NCI-H187 treated with DMSO at 0.1 percent for 48 hours (cell line): ENCODE data around the gene TNFAIP2.

Experiments used
- DNase-seq: peaks from one replicate; lab custom pipeline; 2025; lab: John Stamatoyannopoulos, UW

TNFAIP2 gene

GRCh38 chr14:103093856-103094405 is 29.3 kb upstream of the TNFAIP2 start:
- no peak for DNase-seq

GRCh38 chr14:103094406-103095209 is 28.7 kb upstream of the TNFAIP2 start, which contains the start of gene EXOC3L4:
Gene EXOC3L4, plus strand, starts transcription at chr14:103094725. Its CDS starts 5,495 bp downstream, at chr14:103100220.
- DNase-seq, result no peak

DNA sequence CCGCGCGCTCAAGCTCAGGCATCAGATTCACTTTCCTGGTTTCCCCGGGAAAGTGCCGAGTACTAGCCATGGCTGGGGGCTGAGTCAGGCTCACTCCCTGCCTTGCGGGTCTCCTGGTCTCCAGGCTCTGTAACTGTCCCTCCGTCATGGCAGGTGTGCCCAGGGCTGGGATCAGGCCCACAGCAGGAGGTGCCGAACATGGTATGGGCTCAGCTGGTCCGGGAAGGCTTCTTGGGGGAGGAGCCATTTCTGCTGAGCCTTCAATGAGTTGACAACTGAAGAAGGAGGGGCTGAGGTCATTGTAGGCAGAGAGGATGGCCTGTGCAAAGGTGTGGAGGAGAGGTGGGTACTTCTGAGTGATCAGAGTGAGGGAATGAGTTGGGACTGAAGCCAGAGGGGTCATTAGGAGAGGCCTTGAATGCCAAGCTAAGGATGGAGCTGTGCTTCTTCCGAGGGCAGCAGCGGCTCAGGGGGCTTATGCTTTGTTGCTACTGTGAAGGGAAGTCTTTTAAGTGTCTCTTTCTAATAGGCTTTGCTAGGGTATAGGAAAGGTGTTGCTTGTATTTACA is 28.0 kb upstream of the TNFAIP2 start:
- no peak for DNase-seq

DNA sequence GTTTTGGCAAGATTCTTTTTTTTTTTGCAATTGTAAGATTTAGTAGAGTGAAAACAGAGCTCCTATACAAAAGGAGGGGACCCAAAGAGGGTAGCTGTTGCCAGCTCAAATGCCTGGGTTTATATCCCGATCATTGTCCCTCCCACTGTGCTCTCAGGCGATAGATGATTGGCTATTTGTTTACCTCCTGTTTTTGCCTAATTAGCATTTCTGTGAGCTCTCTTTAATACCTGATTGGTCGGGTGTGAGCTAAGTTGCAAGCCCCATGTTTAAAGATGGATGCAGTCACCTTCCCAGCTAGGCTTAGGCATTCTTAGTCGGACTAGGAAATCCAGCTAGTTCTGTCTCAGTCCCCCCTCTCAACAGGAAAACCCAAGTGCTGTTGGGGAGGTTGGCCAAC is 26.9 kb upstream of the TNFAIP2 start:
- DNase-seq, result no peak

DNA sequence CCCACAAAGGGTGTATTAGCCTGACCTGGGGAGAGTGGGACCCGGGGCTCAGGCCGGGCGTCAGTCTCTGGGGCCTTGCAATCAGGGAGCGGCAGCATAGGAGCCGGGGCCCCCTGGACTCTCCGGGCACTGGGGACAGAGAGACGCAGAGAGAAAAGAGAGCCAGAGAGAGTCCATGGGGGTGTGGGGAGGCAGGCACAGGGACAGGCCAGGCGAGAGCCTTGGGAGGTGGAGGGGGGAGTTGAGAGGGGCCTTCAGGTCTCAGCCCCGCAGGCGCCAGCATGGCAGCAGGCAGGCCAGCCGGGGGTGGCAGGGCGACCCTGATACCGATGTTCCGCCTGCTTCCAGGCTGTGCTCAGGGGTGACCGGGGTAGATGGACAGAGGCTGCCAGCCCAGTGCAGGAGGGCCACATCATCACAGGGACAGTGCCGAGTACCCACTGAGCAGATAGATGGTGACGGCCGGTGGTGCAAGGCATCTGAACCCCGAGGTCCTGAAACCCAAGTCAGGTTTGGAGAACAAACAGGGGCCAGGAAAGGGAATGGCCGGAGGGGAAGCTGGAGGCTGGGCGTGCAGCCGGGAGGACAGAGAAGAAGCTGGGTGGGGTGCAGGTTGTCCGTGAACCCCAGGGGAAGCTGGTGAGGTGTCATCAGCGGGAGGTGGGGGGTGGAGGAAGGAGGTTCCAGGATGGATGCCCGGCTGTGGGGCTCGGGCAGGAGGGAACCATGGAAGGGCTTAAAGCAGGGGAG is 25.8 kb upstream of the TNFAIP2 start:
- DNase-seq, result no peak

GRCh38 chr14:103097994-103098957 is 25.0 kb upstream of the TNFAIP2 start:
- DNase-seq, result no peak

DNA sequence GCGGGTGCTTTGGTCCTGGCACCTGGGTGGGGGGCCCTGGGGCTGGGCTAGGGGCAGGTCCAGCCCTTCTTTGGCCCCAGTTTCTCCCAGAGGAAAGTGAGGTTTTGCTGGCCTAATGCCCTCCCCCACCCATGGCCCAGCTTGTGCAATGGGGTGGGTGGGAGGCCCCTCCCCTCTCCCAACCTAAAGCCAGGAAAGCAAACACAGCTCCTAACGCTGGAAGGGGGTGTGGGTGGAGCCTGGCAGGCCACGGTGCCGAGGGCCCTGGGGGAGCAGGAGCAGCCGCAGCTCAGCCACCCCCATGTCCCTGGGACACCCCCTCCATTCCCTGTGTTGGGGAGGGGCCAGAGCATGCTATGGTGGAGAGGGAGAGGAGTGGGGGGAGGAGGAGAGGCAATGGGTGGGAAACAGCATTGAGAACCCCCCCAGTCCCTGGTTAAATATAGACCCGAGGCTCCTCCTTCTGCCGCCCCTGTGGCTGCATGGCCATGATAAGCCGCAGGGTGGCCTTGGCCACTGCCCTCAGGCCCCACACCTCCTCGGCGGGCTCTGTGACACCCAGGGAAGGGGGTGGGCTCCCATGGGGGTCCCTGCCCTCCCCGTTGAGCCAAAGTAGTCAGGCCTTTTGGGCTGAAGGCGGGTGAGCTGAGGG is 24.1 kb upstream of the TNFAIP2 start:
- no peak for DNase-seq

- no peak for DNase-seq
These were observed 23.5 kb upstream of the TNFAIP2 start for GRCh38 chr14:103099733-103100280.

DNA sequence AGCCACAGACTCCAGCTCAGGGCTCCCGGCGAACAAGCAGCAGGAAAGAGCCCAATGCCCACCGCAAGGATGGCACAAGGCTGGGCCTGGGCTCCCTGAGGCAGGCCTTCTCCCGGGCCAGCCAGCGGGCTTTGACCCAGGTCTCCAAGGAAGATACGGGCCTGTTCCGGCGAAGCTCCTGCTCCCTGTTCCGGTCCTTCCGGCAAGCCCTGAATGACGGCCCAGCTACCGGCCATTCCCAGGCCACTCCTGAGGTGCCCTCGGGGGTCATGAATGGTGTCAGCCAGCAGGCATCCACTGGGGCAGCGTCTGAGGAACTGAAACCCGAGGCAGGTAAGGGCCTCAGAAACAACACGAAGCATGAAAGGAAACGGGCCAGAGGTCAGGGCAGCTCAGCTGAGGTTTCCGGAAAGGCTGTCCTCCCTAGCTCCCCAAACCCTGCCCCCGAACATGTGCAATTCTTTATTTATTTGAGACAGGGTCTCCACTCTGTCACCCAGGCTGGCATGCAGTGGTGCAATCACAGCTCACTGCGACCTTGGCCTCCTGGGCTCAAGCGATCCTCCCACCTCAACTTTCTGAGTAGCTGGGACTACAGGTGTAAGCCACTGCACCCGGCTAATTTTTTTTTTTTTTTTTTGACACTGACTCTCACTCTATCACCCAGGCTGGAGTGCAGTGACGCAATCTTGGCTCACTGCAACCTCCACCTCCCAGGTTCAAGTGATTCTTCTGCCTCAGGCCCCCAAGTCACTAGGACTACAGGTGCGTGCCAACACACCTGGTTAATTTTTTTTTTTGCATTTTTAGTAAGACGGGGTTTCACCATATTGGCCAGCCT is 22.8 kb upstream of the TNFAIP2 start:
- DNase-seq, result no peak

GRCh38 chr14:103101257-103101962 is 21.9 kb upstream of the TNFAIP2 start:
- DNase-seq, result no peak

- no peak for DNase-seq
These were observed 21.1 kb upstream of the TNFAIP2 start for GRCh38 chr14:103101963-103102688.

GRCh38 chr14:103102689-103103260 is 20.5 kb upstream of the TNFAIP2 start:
- no peak for DNase-seq

- peak; percentile 27 for DNase-seq
These were observed 19.5 kb upstream of the TNFAIP2 start for GRCh38 chr14:103103461-103104388.

DNA sequence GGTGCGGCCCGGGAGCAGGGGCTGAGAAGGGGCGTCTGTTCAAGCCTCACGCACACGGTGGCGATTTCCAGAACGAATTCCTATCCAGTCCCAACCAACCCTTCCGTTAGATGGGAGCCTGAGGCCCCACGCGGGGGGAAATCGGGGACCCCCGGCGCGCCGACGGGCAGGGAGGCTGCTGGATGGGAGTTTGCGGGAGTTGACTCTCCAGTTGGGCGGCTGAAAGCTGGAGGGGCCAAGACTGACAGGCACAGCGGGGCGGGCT is 18.9 kb upstream of the TNFAIP2 start:
- no peak for DNase-seq

GRCh38 chr14:103104654-103105452 is 18.4 kb upstream of the TNFAIP2 start:
- peak; percentile 29 for DNase-seq

DNA sequence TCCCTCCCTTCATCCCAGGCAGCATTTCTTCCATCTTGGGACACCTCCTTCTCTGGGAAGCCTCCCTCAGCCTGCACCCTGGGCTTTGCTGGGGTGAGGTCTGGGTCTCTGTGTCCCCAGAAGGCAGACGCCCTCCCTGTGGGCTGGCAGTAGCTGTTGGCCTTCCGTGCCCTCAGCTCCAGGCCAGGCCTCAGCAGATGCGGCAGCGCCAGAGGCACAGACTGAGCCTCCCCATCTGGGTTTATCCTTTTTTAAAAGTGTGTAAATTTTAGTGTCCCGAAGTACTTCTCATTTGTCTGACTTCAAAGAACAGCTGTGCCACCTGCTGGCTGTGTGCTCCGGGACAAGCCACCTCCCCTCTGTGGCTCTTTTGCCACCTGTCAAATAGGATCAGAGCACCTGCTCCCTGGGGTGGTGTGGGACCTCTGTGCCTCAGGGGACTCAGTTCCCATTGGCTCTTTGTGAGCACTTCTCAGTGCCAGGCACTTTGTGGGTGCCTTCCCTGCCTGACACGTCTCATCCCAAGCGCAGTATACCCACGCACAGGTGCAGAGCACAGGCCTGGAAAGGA is 17.6 kb upstream of the TNFAIP2 start:
- DNase-seq, result no peak
